Measurements from ENCODE around the gene C4A. TPM values are rescaled to one million over a fixed set of nuclear protein-coding genes. Genes with fewer than 3 reads are reported as not detected.

C4A gene
- total and polyA plus RNA-seq, 2 of the 8 experiments (the other 6 are each of a cell fraction or from before 2014, with no cell fraction given), result 0.62 to 2.4 TPM

- peak overlapping the region; percentile 61; the same call in 1 of the 2 replicates for H3K27ac ChIP-seq (ENCODE audit: low read depth, low read length)
- no peaks in the 10 kb centered on the region for H4K20me1 ChIP-seq (replicated peaks in 1 of 2; ENCODE audit: control insufficient read depth in 1 of 2, insufficient read depth in 2 of 2, low read length in 2 of 2)
- H2BK120ac ChIP-seq (replicated peaks; ENCODE audit: low read depth, low read length), result no peak overlapping the region
- no peak overlapping the region for H3K4ac ChIP-seq (replicated peaks; ENCODE audit: insufficient read length, low read depth, low read length)
- DNase-seq (ENCODE audit: low read depth in 1 of 2, low spot score in 2 of 2), result no peak
- ChIA-PET POLR2A (ENCODE audit: partially characterized antibody) (interaction anchor here (1.2 to 3.1 kb wide), 4 partner anchors 12 to 74 kb away, joined by 3 to 14 read pairs (median 4); partner anchors contain the start of gene DXO), CTCF (ENCODE audit: partially characterized antibody) (interaction anchor here (1.1 to 4.9 kb wide), 14 partner anchors 8 to 273 kb away, joined by 3 to 38 read pairs (median 12); partner anchors contain the start of genes CYP21A2 and DXO)
- H3K4me2 ChIP-seq (ENCODE audit: insufficient read depth in 1 of 2, low read depth in 2 of 2, low read length in 2 of 2), result no peak overlapping the region
- H3K9ac ChIP-seq (replicated peaks in 1 of 4; ENCODE audit: extremely low read depth in 1 of 4, low read depth in 3 of 4, low read length in 3 of 4), result no peak overlapping the region
- H4K5ac ChIP-seq (ENCODE audit: insufficient read length, low read depth, low read length), result no peak overlapping the region
- H2BK5ac ChIP-seq (ENCODE audit: low read depth, low read length), result peak overlapping the region; percentile 52; the same call in 1 of the 2 replicates
- H3K36me3 ChIP-seq (ENCODE audit: control insufficient read depth in 2 of 4, insufficient read depth in 4 of 4, low read length in 3 of 4), result no peaks in the 10 kb centered on the region
- no peak overlapping the region for H2AFZ ChIP-seq (ENCODE audit: low read length)
- no peak overlapping the region for H2BK20ac ChIP-seq (ENCODE audit: low read length)
- no peak overlapping the region; the same call in 1 of the 2 replicates for H4K8ac ChIP-seq (ENCODE audit: extremely low read depth, insufficient read depth, low read length)
- H3K79me2 ChIP-seq (ENCODE audit: control insufficient read depth in 1 of 2, insufficient read depth in 2 of 2, low read length in 2 of 2), result no peaks in the 10 kb centered on the region
- peak overlapping the region; percentile 78 for H3K18ac ChIP-seq (ENCODE audit: extremely low read depth, low read length)
- H3K14ac ChIP-seq (ENCODE audit: insufficient read length), result no peak overlapping the region
- no peaks in the 10 kb centered on the region for H3K79me1 ChIP-seq (ENCODE audit: low read depth, low read length)
- no peaks in the 10 kb centered on the region for H3K27me3 ChIP-seq (replicated peaks in 1 of 4; ENCODE audit: control insufficient read depth in 3 of 4, extremely low read depth in 1 of 4, insufficient read depth in 3 of 4, low read length in 3 of 4)
- no peak overlapping the region for H2BK12ac ChIP-seq (ENCODE audit: low read depth, low read length)
- no peaks in the 10 kb centered on the region for H3K23me2 ChIP-seq (ENCODE audit: low read depth, low read length)
- no peak for TF ChIP-seq RAD21 (IDR thresholded peaks at IDR 0.05 in 1 of 2, conservative IDR thresholded peaks at IDR 0.05 in 1 of 2; ENCODE audit: low read depth in 2 of 2, low read length in 2 of 2)
- H4K91ac ChIP-seq (replicated peaks; ENCODE audit: insufficient read length, low read length), result no peak overlapping the region
- H3K4me1 ChIP-seq (replicated peaks in 1 of 4; ENCODE audit: control insufficient read depth in 3 of 4, insufficient read depth in 4 of 4, low read length in 3 of 4), result peaks cover 0 to 7% (median 4%) of the 10 kb centered on the region in 4 experiments; a peak in 4 of 7 replicates
- no peak overlapping the region for H2AK5ac ChIP-seq (ENCODE audit: low read depth, low read length)
- H3K23ac ChIP-seq (ENCODE audit: insufficient read length), result no peak overlapping the region
- WGBS, 2 experiments (ENCODE audit: extremely low coverage in 1 of 2, insufficient coverage in 1 of 2, insufficient read length in 1 of 2, insufficient replicate concordance in 2 of 2, low coverage in 1 of 2, low lambda C conversion rate in 2 of 2, missing lambda C conversion rate in 1 of 2), result 90% methylated on average over 22 of the region's 22 CpGs; no CpG with 5 or more reads in 1 of the 2 experiments
- H2BK15ac ChIP-seq (ENCODE audit: low read length), result no peak overlapping the region
- H3K9me3 ChIP-seq (ENCODE audit: insufficient read depth in 2 of 2, low read depth in 1 of 2, low read length in 1 of 2), result no peaks in the 10 kb centered on the region
- no peak overlapping the region for H3K56ac ChIP-seq (replicated peaks; ENCODE audit: insufficient read length, low read depth, low read length)
- no peak overlapping the region for H3K4me3 ChIP-seq (ENCODE audit: extremely low read depth in 1 of 4, insufficient read depth in 2 of 4, low read depth in 3 of 4, low read length in 4 of 4)
- FAIRE-seq, result no peak
These were observed 64.1 kb downstream of the C4A start for GRCh38 chr6:32045811-32046449.

All from H1 (cell line).